Heart left ventricle (tissue), 16 donors: Measurements from ENCODE around the gene LPCAT1. TPM values are rescaled to one million over a fixed set of nuclear protein-coding genes. Genes with fewer than 3 reads are reported as not detected.

Experiments used
- ATAC-seq, 4 donors: fragments of 200-7000 bp; cut with Tn5 transposase; one replicate each; pipeline ENCODE4 v1.9.1; 2020 to 2022; ENCODE audit warnings: moderate library complexity in 4 of 4, mild to moderate bottlenecking in 3 of 4, moderate number of reproducible peaks in 1 of 4
- DNase-seq, 5 donors: peaks; one replicate each; pipeline ENCODE4 v3.0.0-alpha.2; 2020
- H3K27ac ChIP-seq, 12 donors: fragments of 200-600 bp; sonication (generic) in 4 of 12; one replicate each; pipeline versions ENCODE4 v1.5.0 to v1.8.0; 2016 to 2022; ENCODE audit warnings: mild to moderate bottlenecking in 2 of 12
- H3K27me3 ChIP-seq, 9 donors: fragments of 200-600 bp; sonication (generic) in 2 of 9; one replicate each; pipeline versions ENCODE4 v1.5.1 to v1.8.0; 2016 to 2022; ENCODE audit warnings: mild to moderate bottlenecking in 3 of 9
- H3K36me3 ChIP-seq, 9 donors: fragments of 200-600 bp; sonication (generic) in 2 of 9; one replicate each; pipeline versions ENCODE4 v1.5.0 to v1.8.0; 2018 to 2022; ENCODE audit warnings: mild to moderate bottlenecking in 2 of 9
- H3K4me1 ChIP-seq, 12 donors: fragments of 200-600 bp; sonication (generic) in 4 of 12; one replicate each; pipeline versions ENCODE4 v1.5.0 to v1.8.0; 2016 to 2022; ENCODE audit warnings: mild to moderate bottlenecking in 3 of 12
- H3K4me3 ChIP-seq, 12 donors: fragments of 200-600 bp; sonication (generic) in 4 of 12; one replicate each; pipeline versions ENCODE4 v1.5.0 to v1.8.0; 2017 to 2022; ENCODE audit warnings: mild to moderate bottlenecking in 9 of 12, moderate library complexity in 4 of 12
- H3K9me3 ChIP-seq, 12 donors: fragments of 200-600 bp; sonication (generic) in 4 of 12; one replicate each; pipeline versions ENCODE4 v1.5.0 to v1.8.0; 2016 to 2022; ENCODE audit warnings: mild to moderate bottlenecking in 1 of 12
- CTCF ChIP-seq, 12 donors: fragments of 200-600 bp; sonication (generic) in 4 of 12; IDR thresholded peaks; one replicate each; pipeline versions ENCODE4 v1.5.0 to v1.8.0; 2018 to 2022; ENCODE audit warnings: antibody characterized with exemption in 12 of 12, mild to moderate bottlenecking in 5 of 12
- POLR2A ChIP-seq, 2 donors: fragments of 450-650 bp; IDR thresholded peaks; one replicate each; pipeline ENCODE4 v1.6.1; 2017; ENCODE audit warnings: antibody characterized with exemption in 2 of 2, mild to moderate bottlenecking in 2 of 2, moderate library complexity in 2 of 2
- WGBS, 4 donors: extraction: QIAGEN DNeasy Blood & Tissue Kit in 2 of 4; methylation state at CpG; one replicate each; pipeline versions ENCODE4 v1.1.5 to v1.1.7; 2013 to 2018; 5-methylcytosine and 5-hydroxymethylcytosine counted together
- intact Hi-C, 10 donors: fragments of 100-400 bp; cut with DNase I; formaldehyde crosslinking; loops; one replicate each; pipeline versions ENCODE4 v1.11.1 to v1.14.2; 2022
- polyA plus RNA-seq, 2 donors: library from polyadenylated mRNA; stranded (reverse); fragments of 200-250 nt; gene quantifications; one replicate each; pipeline ENCODE4 v1.2.3, GENCODE V29; 2013
- total RNA-seq, 9 donors: library from RNA; depleted of rRNA in 2 of 9; stranded (reverse); fragments of >200 nt in 2 of 9; fragmentation: NEBNext Ultra II Directional in 3 of 9; extraction: Animal tissue kit (Norgen Biotek cat#: 25700) in 3 of 9; gene quantifications; one replicate each; pipeline versions ENCODE4 v1.1.0 to v1.2.4, GENCODE V29; 2016 to 2023
- donor health status: ischemic (EF 13 %, LVEDD 7.1; RV severe dilation, severe dysfunction).
- donor health status: healthy with polysubstance abuse.
- donor health status: DM: no; HTN: yes; CAD: no.
- donor health status: DM: no; HTN: no; CAD: no.
- donor health status: ischemic (EF 25% LVEDD 6.9; RV normal size, moderate dysfunction).
- donor health status: ischemic (EF 25% LVEDD 5.7; RV mildly dilated, moderate dysfunction).
- donor health status: healthy.
- donor health status: DM: yes; HTN: yes; CAD: no.
- donor health status: ischemic (EF 35%, LVEDD 5.7; RV mildly dilated, moderate dysfunction).
- donor health status: nonischemic (EF 11% LVEDD 7.7; RV severe dilation, severe dysfunction).
- donor health status: DM: yes; HTN: yes; CAD: no.
- donor health status: PGD.
- donor health status: ischemic (EF 29% LVEDD 5.4; RV normal size, mild dysfunction).
- donor health status: nonischemic (EF 23%, LVEDD 6.1; RV moderate dilation, normal function).

Gene LPCAT1
- total and polyA plus RNA-seq, 11 donors = 8.2 to 30.6 (median 9.9) TPM

- peaks cover 6 to 56% (median 32%) of the 10 kb centered on the region in 9 donors for H3K27me3 ChIP-seq
- TF ChIP-seq POLR2A (IDR thresholded peaks at IDR 0.05) = no peak
- TF ChIP-seq CTCF (IDR thresholded peaks at IDR 0.05) = no peak
- H3K36me3 ChIP-seq = no peaks in the 10 kb centered on the region
- no peak overlapping the region for H3K27ac ChIP-seq
- ATAC-seq (no peak), DNase-seq (no peak)
- intact Hi-C loops = no loop called here
- 85 to 88% (median 87%) methylated on average over 11 to 12 of the region's 12 CpGs for WGBS, 4 donors
- peaks cover 0 to 16% (median 5%) of the 10 kb centered on the region in 12 donors for H3K4me1 ChIP-seq
- H3K9me3 ChIP-seq = peaks cover 0 to 19% (median 10%) of the 10 kb centered on the region in 12 donors
- no peak overlapping the region for H3K4me3 ChIP-seq
Measured at GRCh38 chr5:1449081-1449630, 74.6 kb downstream of the LPCAT1 start.

GRCh38 chr5:1448511-1449011 lies 75.2 kb downstream of the LPCAT1 start:
- Histone ChIP-seq H3K36me3 (no peaks in the 10 kb centered on the region), H3K4me1 (peaks cover 0 to 16% (median 5%) of the 10 kb centered on the region in 12 donors), H3K27ac (no peak overlapping the region), H3K4me3 (no peak overlapping the region), H3K9me3 (peaks cover 0 to 13% (median 5%) of the 10 kb centered on the region in 12 donors), H3K27me3 (peaks cover 11 to 58% (median 38%) of the 10 kb centered on the region in 9 donors)
- no peak for ATAC-seq
- intact Hi-C loops = no loop called here
- TF ChIP-seq POLR2A (IDR thresholded peaks at IDR 0.05) (no peak), CTCF (IDR thresholded peaks at IDR 0.05) (no peak)
- 54 to 78% (median 66%) methylated on average over 5 of the region's 5 CpGs for WGBS, 4 donors
- no peak for DNase-seq

GRCh38 chr5:1447671-1448361 lies 75.9 kb downstream of the LPCAT1 start:
- WGBS, 4 donors = 60 to 79% (median 65%) methylated on average over 10 to 16 of the region's 16 CpGs
- intact Hi-C loops = no loop called here
- ATAC-seq (no peak), DNase-seq (no peak)
- no peak for TF ChIP-seq CTCF (IDR thresholded peaks at IDR 0.05)
- TF ChIP-seq POLR2A (IDR thresholded peaks at IDR 0.05) = no peak
- H3K4me3 ChIP-seq = no peak overlapping the region
- H3K4me1 ChIP-seq = peaks cover 0 to 16% (median 5%) of the 10 kb centered on the region in 12 donors
- no peak overlapping the region for H3K27ac ChIP-seq
- H3K9me3 ChIP-seq = peaks cover 0 to 6% (median 0%) of the 10 kb centered on the region in 12 donors
- H3K36me3 ChIP-seq = no peaks in the 10 kb centered on the region
- peaks cover 15 to 65% (median 45%) of the 10 kb centered on the region in 9 donors for H3K27me3 ChIP-seq

GRCh38 chr5:1446602-1447343 lies 77.0 kb downstream of the LPCAT1 start:
- Histone ChIP-seq H3K27ac (no peak overlapping the region), H3K4me3 (no peak overlapping the region), H3K36me3 (no peaks in the 10 kb centered on the region), H3K9me3 (no peaks in the 10 kb centered on the region), H3K4me1 (peaks cover 0 to 16% (median 5%) of the 10 kb centered on the region in 12 donors), H3K27me3 (peaks cover 21 to 76% (median 56%) of the 10 kb centered on the region in 9 donors)
- no peak for TF ChIP-seq CTCF (IDR thresholded peaks at IDR 0.05)
- no peak for TF ChIP-seq POLR2A (IDR thresholded peaks at IDR 0.05)
- WGBS, 4 donors = 33 to 56% (median 42%) methylated on average over 4 to 16 of the region's 16 CpGs
- DNase-seq (no peak), ATAC-seq (no peak)
- intact Hi-C loops = no loop called here
